WTC11 (cell line): ENCODE data around the gene FHAD1. TPM values are rescaled to one million over a fixed set of nuclear protein-coding genes. Genes with fewer than 3 reads are reported as not detected.

Experiments
- ATAC-seq: fragments of 200-7000 bp; cut with Tn5 transposase; 2 replicates; pipeline ENCODE4 v1.10.0; 2021; ENCODE audit warnings: mild to moderate bottlenecking, moderate library complexity
- CTCF ChIA-PET: fragments of 300-600 bp; sonication (Branson Sonifier 250); formaldehyde crosslinking; loops from one replicate; lab custom pipeline; 2021; ENCODE audit warnings: antibody characterized with exemption; lab: Charles Lee
- POLR2A ChIA-PET: fragments of 350-600 bp; sonication (Branson Sonifier 250); formaldehyde crosslinking; loops from one replicate; lab custom pipeline; 2021; ENCODE audit warnings: antibody characterized with exemption; lab: Charles Lee
- DNase-seq: peaks from one replicate; pipeline ENCODE4 v3.0.0; 2021; ENCODE audit warnings: low spot score
- H3K27ac Mint-ChIP-seq: 2 replicates; pipeline ENCODE4 v1.8.0; 2021; ENCODE audit warnings: mixed read lengths
- H3K27me3 Mint-ChIP-seq: 2 replicates; pipeline ENCODE4 v1.8.0; 2021; ENCODE audit warnings: low read depth, mild to moderate bottlenecking, moderate library complexity, mixed read lengths
- H3K36me3 Mint-ChIP-seq: 2 replicates; pipeline ENCODE4 v1.8.0; 2021; ENCODE audit warnings: mixed read lengths
- H3K4me1 Mint-ChIP-seq: 2 replicates; pipeline ENCODE4 v1.8.0; 2022; ENCODE audit warnings: mixed read lengths
- H3K4me3 Mint-ChIP-seq: 2 replicates; pipeline ENCODE4 v1.8.0; 2021; ENCODE audit warnings: mild to moderate bottlenecking, moderate library complexity, mixed read lengths
- H3K9me3 Mint-ChIP-seq: 2 replicates; pipeline ENCODE4 v1.8.0; 2021; ENCODE audit warnings: mixed read lengths
- AFF4 ChIP-seq: sonication (generic); formaldehyde crosslinking; IDR thresholded peaks from 2 replicates; pipeline ENCODE4 v1.8.1; 2023; ENCODE audit warnings: mild to moderate bottlenecking, missing genetic modification reagents, borderline replicate concordance
- ATF1 ChIP-seq: sonication (generic); formaldehyde crosslinking; IDR thresholded peaks from 2 replicates; pipeline ENCODE4 v1.8.1; 2023; ENCODE audit warnings: mild to moderate bottlenecking, moderate library complexity, missing genetic modification reagents
- CBFB ChIP-seq: sonication (generic); formaldehyde crosslinking; IDR thresholded peaks from 2 replicates; pipeline ENCODE4 v1.8.1; 2022; ENCODE audit warnings: mild to moderate bottlenecking, low read depth, missing genetic modification reagents
- CDX4 ChIP-seq: fragments of 250-450 bp; sonication (Bioruptor Pico); IDR thresholded peaks from 2 replicates; pipeline ENCODE4 v1.9.0; 2021; ENCODE audit warnings: moderate library complexity, mild to moderate bottlenecking, inconsistent platforms, borderline replicate concordance
- CREB1 ChIP-seq: sonication (generic); formaldehyde crosslinking; IDR thresholded peaks from 2 replicates; pipeline ENCODE4 v1.8.0; 2023; ENCODE audit warnings: mild to moderate bottlenecking, missing genetic modification reagents
- CREM ChIP-seq: sonication (generic); formaldehyde crosslinking; IDR thresholded peaks from 2 replicates; pipeline ENCODE4 v1.8.1; 2022; ENCODE audit warnings: mild to moderate bottlenecking, missing genetic modification reagents, moderate library complexity
- ELF4 ChIP-seq: sonication (generic); formaldehyde crosslinking; IDR thresholded peaks from 2 replicates; pipeline ENCODE4 v1.8.1; 2022; ENCODE audit warnings: low read depth, mild to moderate bottlenecking, moderate library complexity, missing genetic modification reagents
- ESRRA ChIP-seq: sonication (generic); formaldehyde crosslinking; IDR thresholded peaks from 2 replicates; pipeline ENCODE4 v1.8.1; 2022; ENCODE audit warnings: mild to moderate bottlenecking, missing genetic modification reagents, borderline replicate concordance
- FOXP4 ChIP-seq: sonication (generic); formaldehyde crosslinking; IDR thresholded peaks from 2 replicates; pipeline ENCODE4 v1.8.0; 2022; ENCODE audit warnings: mild to moderate bottlenecking, missing genetic modification reagents
- IRF1 ChIP-seq: sonication (generic); formaldehyde crosslinking; IDR thresholded peaks from 2 replicates; pipeline ENCODE4 v1.8.0; 2023; ENCODE audit warnings: missing genetic modification reagents
- JAZF1 ChIP-seq: fragments of 250-450 bp; sonication (Bioruptor Pico); IDR thresholded peaks from 2 replicates; pipeline ENCODE4 v1.9.0; 2021; ENCODE audit warnings: moderate library complexity, mild to moderate bottlenecking, inconsistent platforms
- JUN ChIP-seq: sonication (generic); formaldehyde crosslinking; IDR thresholded peaks from 2 replicates; pipeline ENCODE4 v1.8.0; 2023; ENCODE audit warnings: mild to moderate bottlenecking, missing genetic modification reagents
- MAX ChIP-seq: sonication (generic); formaldehyde crosslinking; IDR thresholded peaks from 2 replicates; pipeline ENCODE4 v1.8.0; 2022; ENCODE audit warnings: mild to moderate bottlenecking, missing genetic modification reagents
- NFYB ChIP-seq: sonication (generic); formaldehyde crosslinking; conservative IDR thresholded peaks from 2 replicates; pipeline ENCODE4 v1.8.0; 2022; ENCODE audit warnings: low read depth, missing genetic modification reagents
- PRDM15 ChIP-seq: sonication (generic); formaldehyde crosslinking; IDR thresholded peaks from 2 replicates; pipeline ENCODE4 v1.8.0; 2022; ENCODE audit warnings: missing genetic modification reagents
- RELA ChIP-seq: sonication (generic); formaldehyde crosslinking; IDR thresholded peaks from 2 replicates; pipeline ENCODE4 v1.8.1; 2022; ENCODE audit warnings: missing genetic modification reagents, mild to moderate bottlenecking, borderline replicate concordance
- SOX15 ChIP-seq: fragments of 250-450 bp; sonication (Bioruptor Pico); IDR thresholded peaks from 2 replicates; pipeline ENCODE4 v1.9.0; 2021; ENCODE audit warnings: mild to moderate bottlenecking
- TEAD4 ChIP-seq: sonication (generic); formaldehyde crosslinking; IDR thresholded peaks from 2 replicates; pipeline ENCODE4 v1.8.0; 2022; ENCODE audit warnings: mild to moderate bottlenecking, missing genetic modification reagents
- ZBTB43 ChIP-seq: sonication (generic); formaldehyde crosslinking; IDR thresholded peaks from 2 replicates; pipeline ENCODE4 v1.8.1; 2023; ENCODE audit warnings: mild to moderate bottlenecking, missing genetic modification reagents
- ZNF219 ChIP-seq: sonication (generic); formaldehyde crosslinking; IDR thresholded peaks from 2 replicates; pipeline ENCODE4 v1.8.0; 2023; ENCODE audit warnings: missing genetic modification reagents, mild to moderate bottlenecking, borderline replicate concordance
- ZNF396 ChIP-seq: fragments of 250-450 bp; sonication (Bioruptor Pico); IDR thresholded peaks from 2 replicates; pipeline ENCODE4 v1.8.0; 2021; ENCODE audit warnings: mild to moderate bottlenecking, moderate library complexity, borderline replicate concordance
- ZNF671 ChIP-seq: fragments of 250-450 bp; sonication (Bioruptor Pico); IDR thresholded peaks from 2 replicates; pipeline ENCODE4 v1.8.0; 2021; ENCODE audit warnings: mild to moderate bottlenecking
- ZSCAN18 ChIP-seq: fragments of 250-450 bp; sonication (Bioruptor Pico); IDR thresholded peaks from 2 replicates; pipeline ENCODE4 v2.1.2; 2022; ENCODE audit warnings: mild to moderate bottlenecking, moderate library complexity
- total RNA-seq: library from RNA; stranded (reverse); gene quantifications from 3 replicates; pipeline ENCODE4 v1.2.3, GENCODE V29; 2021

FHAD1 gene
- total RNA-seq, 1 experiment from 2014 or later = 3.0 TPM

- Mint-ChIP-seq H3K4me1 (no peaks in the 10 kb centered on the region), H3K9me3 (no peaks in the 10 kb centered on the region), H3K27ac (no peak overlapping the region), H3K4me3 (no peak overlapping the region), H3K36me3 (no peaks in the 10 kb centered on the region), H3K27me3 (no peaks in the 10 kb centered on the region)
- CTCF ChIA-PET = interaction anchor here (5.0 kb wide), 1 partner anchor 9 kb away, joined by 20 read pairs; no protein-coding TSS in a partner anchor
- TF ChIP-seq ZNF219 (no peak), JAZF1 (CRISPR knock-in tag) (no peak), CBFB (CRISPR knock-in tag) (no peak), ELF4 (CRISPR knock-in tag) (no peak), AFF4 (CRISPR knock-in tag) (no peak), ZNF671 (CRISPR knock-in tag) (no peak), IRF1 (CRISPR knock-in tag) (no peak), PRDM15 (no peak), CDX4 (CRISPR knock-in tag) (no peak), SOX15 (no peak), NFYB (CRISPR knock-in tag) (no peak), ZBTB43 (no peak)
- TF ChIP-seq, all 79 proteins: peak for 0
- POLR2A ChIA-PET = interaction anchor here (1.2 kb wide), 1 partner anchor 19 kb away, joined by 3 read pairs; no protein-coding TSS in a partner anchor
- ATAC-seq (no peak), DNase-seq (no peak)
Measured at GRCh38 chr1:15440357-15440756, 193.3 kb downstream of the FHAD1 start.

GRCh38 chr1:15441247-15441646, 194.2 kb downstream of the FHAD1 start:
- no peaks in the 10 kb centered on the region for H3K36me3 Mint-ChIP-seq
- POLR2A ChIA-PET = interaction anchor here (1.2 kb wide), 1 partner anchor 20 kb away, joined by 3 read pairs; no protein-coding TSS in a partner anchor
- ATAC-seq = no peak
- H3K4me3 Mint-ChIP-seq = no peak overlapping the region
- no peak for DNase-seq
- no peak overlapping the region for H3K27ac Mint-ChIP-seq
- CTCF ChIA-PET = interaction anchor here (5.0 kb wide), 1 partner anchor 10 kb away, joined by 20 read pairs; no protein-coding TSS in a partner anchor
- no peaks in the 10 kb centered on the region for H3K27me3 Mint-ChIP-seq
- H3K4me1 Mint-ChIP-seq = no peaks in the 10 kb centered on the region
- H3K9me3 Mint-ChIP-seq = no peaks in the 10 kb centered on the region
- TF ChIP-seq CREM (CRISPR knock-in tag) (no peak), ZSCAN18 (CRISPR knock-in tag) (no peak), MAX (CRISPR knock-in tag) (no peak), ZNF396 (CRISPR knock-in tag) (no peak), TEAD4 (CRISPR knock-in tag) (no peak), FOXP4 (no peak), ATF1 (CRISPR knock-in tag) (no peak), CREB1 (CRISPR knock-in tag) (no peak), RELA (CRISPR knock-in tag) (no peak), JUN (CRISPR knock-in tag) (no peak), ESRRA (CRISPR knock-in tag) (no peak)
